ENCODE data around the gene PACSIN2. TPM values are rescaled to one million over a fixed set of nuclear protein-coding genes. Genes with fewer than 3 reads are reported as not detected.
"Not testable (repeated sequence)": the region's sequence is repeated elsewhere in the genome, so short reads cannot be mapped to it uniquely, and the experiment has no call there.

PACSIN2 gene
- polyA plus RNA-seq (ENCODE audit: insufficient read length in 10 of 10): 10 to 100 TPM; 23.7 to 35.8 (median 29.1) TPM
- long read RNA-seq, donor 1, transcript PACSIN2-201 (11 exons, 3,249 nt): major isoform, 5 of 10 reads
- long read RNA-seq, donor 1, partial matches to known transcripts: 5 of 10 reads
- long read RNA-seq, donor 1, other reads (novel, unspliced or antisense): 0 of 10 reads
- long read RNA-seq, donor 2, partial matches to known transcripts: 0 of 3 reads
- long read RNA-seq, donor 2, other reads (novel, unspliced or antisense): 0 of 3 reads
- long read RNA-seq, donor 3: 0 reads
- long read RNA-seq, donor 4, partial matches to known transcripts: 6 of 8 reads
- long read RNA-seq, donor 4, other reads (novel, unspliced or antisense): 0 of 8 reads
- long read RNA-seq, donor 5, partial matches to known transcripts: 0 of 3 reads
- long read RNA-seq, donor 5, other reads (novel, unspliced or antisense): 0 of 3 reads
- long read RNA-seq, donor 6, partial matches to known transcripts: 15 of 15 reads
- long read RNA-seq, donor 6, other reads (novel, unspliced or antisense): 0 of 15 reads
- long read RNA-seq, donor 7, partial matches to known transcripts: 0 of 2 reads
- long read RNA-seq, donor 7, other reads (novel, unspliced or antisense): 0 of 2 reads
- long read RNA-seq, donor 8, partial matches to known transcripts: 0 of 2 reads
- long read RNA-seq, donor 8, other reads (novel, unspliced or antisense): 0 of 2 reads
- long read RNA-seq, donor 9: 0 reads

GRCh38 chr22:43014869-43015676, at the start of gene PACSIN2:
PACSIN2 (minus strand) TSS chr22:43015149; CDS start chr22:42912080, 103,069 bp downstream.
- DNase-seq: peak; percentile 97 to 99 (median 99)

GRCh38 chr22:43060183-43060582, 45.2 kb upstream of the PACSIN2 start:
- DNase-seq: peak in 1 of 3 donors; percentile 25

- DNase-seq: no peak
These were observed 42.7 kb upstream of the PACSIN2 start for GRCh38 chr22:43057641-43058040.

- no peak for DNase-seq
These were observed 38.2 kb upstream of the PACSIN2 start for GRCh38 chr22:43053176-43053575.

GRCh38 chr22:43050995-43051394, 36.0 kb upstream of the PACSIN2 start:
- no peak for DNase-seq

GRCh38 chr22:43047605-43048004, 32.7 kb upstream of the PACSIN2 start:
- DNase-seq: no peak

- DNase-seq: no peak
These were observed 29.4 kb upstream of the PACSIN2 start for GRCh38 chr22:43044290-43044712.

GRCh38 chr22:43042101-43042780, 27.3 kb upstream of the PACSIN2 start:
- peak in 1 of 3 donors; percentile 29 for DNase-seq

- no peak for DNase-seq
These were observed 24.9 kb upstream of the PACSIN2 start for GRCh38 chr22:43039800-43040199.

GRCh38 chr22:43038325-43038724, 23.4 kb upstream of the PACSIN2 start:
- no peak for DNase-seq

GRCh38 chr22:43036282-43036829, 21.4 kb upstream of the PACSIN2 start:
- DNase-seq: peak in 2 of 3 donors; percentile 76 to 79

GRCh38 chr22:43035250-43035649, 20.3 kb upstream of the PACSIN2 start:
- DNase-seq: peak in 1 of 3 donors; percentile 19

- DNase-seq: no peak
These were observed 16.7 kb upstream of the PACSIN2 start for GRCh38 chr22:43031617-43032016.

GRCh38 chr22:43018615-43019014, 3.7 kb upstream of the PACSIN2 start:
- DNase-seq: no peak

- no peak for DNase-seq
These were observed 2.8 kb upstream of the PACSIN2 start for GRCh38 chr22:43017525-43018460.

- DNase-seq: not testable (repeated sequence)
These were observed 1.2 kb upstream of the PACSIN2 start for GRCh38 chr22:43016150-43016549.

GRCh38 chr22:43015677-43016042, 711 bp upstream of the PACSIN2 start:
- peak in 1 of 3 donors; percentile 33 for DNase-seq

- peak in 1 of 3 donors; percentile 77 for DNase-seq
These were observed 557 bp downstream of the PACSIN2 start for GRCh38 chr22:43014316-43014868.

Data from muscle of back (tissue), 13 donors.